Peyer's patch (tissue), 4 donors: ENCODE data around the gene MAT2A. TPM values are rescaled to one million over a fixed set of nuclear protein-coding genes. Genes with fewer than 3 reads are reported as not detected.
A peak's percentile ranks its signal among the peaks of the same experiment; 100 is the strongest.

Source experiments
- DNase-seq, 3 donors: peaks; one replicate each; pipeline ENCODE4 v3.0.0-alpha.2; 2017 to 2019
- H3K27ac ChIP-seq, 4 donors: fragments of 200-600 bp; sonication (generic); one replicate each; pipeline ENCODE4 v1.5.1; 2016 to 2019
- H3K27me3 ChIP-seq, 2 donors: fragments of 200-600 bp; sonication (generic); one replicate each; pipeline ENCODE4 v1.5.1; 2019
- H3K36me3 ChIP-seq, 3 donors: fragments of 200-600 bp; sonication (generic); one replicate each; pipeline ENCODE4 v1.5.1; 2016 to 2019
- H3K4me1 ChIP-seq, 4 donors: fragments of 200-600 bp; sonication (generic); one replicate each; pipeline ENCODE4 v1.5.1; 2016 to 2019
- H3K4me3 ChIP-seq, 4 donors: fragments of 200-600 bp; sonication (generic); 1 replicate in 3 of 4; 2 replicates in 1 of 4; pipeline ENCODE4 v1.5.1; 2016 to 2019; ENCODE audit warnings: mild to moderate bottlenecking in 1 of 4
- H3K9me3 ChIP-seq, 4 donors: fragments of 200-600 bp; sonication (generic); one replicate each; pipeline ENCODE4 v1.5.1; 2016 to 2019; ENCODE audit warnings: mild to moderate bottlenecking in 1 of 4
- POLR2A ChIP-seq, 2 donors: fragments of 450-650 bp; IDR thresholded peaks; one replicate each; pipeline ENCODE4 v1.5.1; 2017; ENCODE audit warnings: antibody characterized with exemption in 2 of 2, mild to moderate bottlenecking in 2 of 2, moderate library complexity in 2 of 2
- total RNA-seq, 4 donors: library from RNA; depleted of rRNA; stranded (reverse); fragments of >200 nt; gene quantifications; one replicate each; pipeline ENCODE4 v1.1.0, GENCODE V29; 2016
- TF ChIP-seq, protein P1 (sequence below), 6 experiments: fragments of 450-650 bp in 4 of 6; fragments of 200-600 bp in 2 of 6; sonication (generic) in 1 of 6; IDR thresholded peaks; one replicate each; pipeline ENCODE4 v1.5.1; 2017 to 2019; ENCODE audit warnings: antibody characterized with exemption in 6 of 6, mild to moderate bottlenecking in 3 of 6, moderate library complexity in 1 of 6

Gene MAT2A
- total RNA-seq, 4 donors from 2014 or later = 113 to 189 (median 140) TPM

DNA sequence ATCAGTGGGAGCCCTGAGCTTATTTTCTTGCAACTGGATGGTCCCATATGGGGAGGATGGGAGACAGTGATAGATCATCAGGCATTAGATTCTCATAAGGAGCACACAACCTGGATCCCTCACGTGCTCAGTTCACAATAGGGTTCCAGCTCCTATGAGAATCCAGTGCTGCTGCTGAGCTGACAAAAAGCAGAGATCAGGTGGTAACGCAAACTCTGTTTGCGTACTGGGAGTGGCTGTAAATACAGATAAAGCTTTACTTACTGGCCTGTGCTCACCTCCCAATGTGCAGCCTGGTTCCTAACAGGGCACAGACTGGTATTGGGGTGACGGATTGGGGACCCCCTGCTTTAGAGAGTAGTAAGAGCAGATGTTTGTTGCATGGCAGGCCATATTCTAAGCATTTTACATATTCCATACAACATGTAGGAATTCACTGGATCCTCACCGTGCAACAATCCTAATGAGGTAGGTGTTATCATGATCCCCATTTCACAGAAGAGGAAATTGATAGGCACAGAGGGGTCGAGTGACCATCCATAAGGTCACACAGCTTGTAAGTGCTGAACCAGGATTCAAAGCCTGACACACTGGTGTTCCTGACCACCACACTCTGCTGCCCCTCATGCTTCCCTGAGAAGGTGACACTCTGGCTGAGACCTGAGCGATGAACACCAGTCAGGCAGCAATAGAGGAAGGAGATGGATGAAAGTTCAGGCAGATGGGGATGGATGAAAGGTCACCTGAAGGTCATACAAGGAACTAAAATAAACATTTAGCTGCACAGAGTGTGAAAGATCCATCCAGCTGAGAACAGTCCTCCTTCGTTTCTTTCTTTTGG lies 15.7 kb upstream of the MAT2A start:
- Histone ChIP-seq H3K4me1 (peaks cover 0 to 22% (median 0%) of the 10 kb centered on the region in 4 donors), H3K27ac (peak overlapping the region in 3 of 4 donors; percentile 31 to 50 (median 35)), H3K9me3 (no peaks in the 10 kb centered on the region), H3K36me3 (no peaks in the 10 kb centered on the region), H3K4me3 (no peak overlapping the region), H3K27me3 (no peaks in the 10 kb centered on the region)
- TF ChIP-seq POLR2A (IDR thresholded peaks at IDR 0.05) = no peak
- TF ChIP-seq, protein P1, sequence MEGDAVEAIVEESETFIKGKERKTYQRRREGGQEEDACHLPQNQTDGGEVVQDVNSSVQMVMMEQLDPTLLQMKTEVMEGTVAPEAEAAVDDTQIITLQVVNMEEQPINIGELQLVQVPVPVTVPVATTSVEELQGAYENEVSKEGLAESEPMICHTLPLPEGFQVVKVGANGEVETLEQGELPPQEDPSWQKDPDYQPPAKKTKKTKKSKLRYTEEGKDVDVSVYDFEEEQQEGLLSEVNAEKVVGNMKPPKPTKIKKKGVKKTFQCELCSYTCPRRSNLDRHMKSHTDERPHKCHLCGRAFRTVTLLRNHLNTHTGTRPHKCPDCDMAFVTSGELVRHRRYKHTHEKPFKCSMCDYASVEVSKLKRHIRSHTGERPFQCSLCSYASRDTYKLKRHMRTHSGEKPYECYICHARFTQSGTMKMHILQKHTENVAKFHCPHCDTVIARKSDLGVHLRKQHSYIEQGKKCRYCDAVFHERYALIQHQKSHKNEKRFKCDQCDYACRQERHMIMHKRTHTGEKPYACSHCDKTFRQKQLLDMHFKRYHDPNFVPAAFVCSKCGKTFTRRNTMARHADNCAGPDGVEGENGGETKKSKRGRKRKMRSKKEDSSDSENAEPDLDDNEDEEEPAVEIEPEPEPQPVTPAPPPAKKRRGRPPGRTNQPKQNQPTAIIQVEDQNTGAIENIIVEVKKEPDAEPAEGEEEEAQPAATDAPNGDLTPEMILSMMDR (IDR thresholded peaks at IDR 0.05) = no peak
- no peak for DNase-seq

DNA sequence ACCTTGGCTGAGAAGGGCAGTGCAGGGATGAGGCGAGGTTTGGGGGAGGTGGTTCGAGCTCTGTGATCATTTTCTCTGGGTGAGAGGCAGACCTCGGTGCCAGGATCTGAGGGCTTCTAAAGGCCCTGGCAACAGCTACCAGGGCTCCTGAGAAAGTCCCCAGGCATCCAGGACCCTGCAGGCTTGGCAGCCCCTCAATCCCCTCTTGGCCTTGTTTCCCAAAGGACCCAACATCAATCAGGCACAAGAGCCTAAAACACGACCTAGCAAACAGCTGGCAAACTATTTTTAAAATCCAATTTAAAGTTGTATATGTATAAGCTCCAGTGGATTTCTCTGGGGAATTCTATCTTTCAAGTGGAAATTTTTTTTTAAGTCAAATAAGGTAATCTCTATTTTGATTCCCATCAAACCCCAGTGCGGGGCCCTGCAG lies 15.0 kb upstream of the MAT2A start:
- H3K4me3 ChIP-seq = no peak overlapping the region
- TF ChIP-seq, protein P1 (IDR thresholded peaks at IDR 0.05) = no peak
- no peak for TF ChIP-seq POLR2A (IDR thresholded peaks at IDR 0.05)
- H3K9me3 ChIP-seq = no peaks in the 10 kb centered on the region
- no peaks in the 10 kb centered on the region for H3K27me3 ChIP-seq
- DNase-seq = no peak
- peak overlapping the region in 3 of 4 donors; percentile 31 to 50 (median 35) for H3K27ac ChIP-seq
- no peaks in the 10 kb centered on the region for H3K36me3 ChIP-seq
- H3K4me1 ChIP-seq = peaks cover 0 to 22% (median 0%) of the 10 kb centered on the region in 4 donors

DNA sequence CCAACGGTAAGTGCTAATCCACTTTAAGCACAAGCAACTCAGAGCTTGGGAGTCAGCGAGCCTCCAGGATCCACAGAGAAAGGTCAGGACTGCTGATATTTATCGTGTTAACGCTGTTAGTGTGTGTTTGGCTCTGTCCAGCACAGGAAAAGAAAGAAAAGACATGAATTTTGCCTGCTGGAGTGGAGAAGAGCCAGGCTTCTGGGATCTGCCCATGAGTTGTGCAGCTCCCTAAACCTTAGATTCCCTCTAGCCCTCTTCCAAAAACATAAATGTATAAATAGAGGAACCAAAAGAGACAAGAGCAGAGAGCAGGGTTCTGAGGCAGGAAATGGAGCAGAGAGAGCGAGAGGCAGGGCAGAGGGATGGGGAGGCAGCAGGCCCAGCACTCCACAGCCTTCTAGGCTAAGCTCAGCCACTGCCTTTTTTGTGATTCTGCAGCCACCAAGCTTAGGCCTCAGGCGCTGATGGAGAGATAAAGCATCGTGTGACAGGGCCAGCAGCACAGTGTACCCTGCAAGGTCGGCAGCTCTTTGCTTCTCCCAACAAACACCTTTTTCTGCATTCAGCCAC lies 14.5 kb upstream of the MAT2A start:
- DNase-seq = no peak
- Histone ChIP-seq H3K9me3 (no peaks in the 10 kb centered on the region), H3K27me3 (no peaks in the 10 kb centered on the region), H3K4me1 (peaks cover 0 to 22% (median 0%) of the 10 kb centered on the region in 4 donors), H3K36me3 (no peaks in the 10 kb centered on the region), H3K4me3 (no peak overlapping the region), H3K27ac (peak overlapping the region in 3 of 4 donors; percentile 25 to 50 (median 35))
- no peak for TF ChIP-seq POLR2A (IDR thresholded peaks at IDR 0.05)
- TF ChIP-seq, protein P1 (IDR thresholded peaks at IDR 0.05) = no peak

DNA sequence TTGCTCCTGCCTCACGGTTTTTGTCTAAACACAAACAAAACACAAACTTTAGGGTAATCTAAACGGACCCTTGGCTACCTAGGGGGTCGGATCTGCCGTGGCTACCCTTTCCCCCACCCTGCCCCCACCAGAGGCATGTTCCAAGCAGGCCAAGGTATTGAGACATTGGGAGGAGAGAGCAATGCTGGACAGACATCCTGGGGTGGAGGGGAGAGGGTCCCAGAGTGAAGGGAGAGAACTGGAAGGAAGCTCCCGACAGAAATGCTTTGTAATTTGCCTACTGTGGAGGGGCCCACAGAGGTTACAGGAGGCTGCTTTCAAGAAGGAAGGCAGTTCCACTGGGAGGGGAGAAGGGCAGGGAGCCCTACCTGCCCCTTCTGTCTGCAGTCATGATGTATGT lies 13.9 kb upstream of the MAT2A start:
- no peak for DNase-seq
- Histone ChIP-seq H3K27ac (peak overlapping the region in 2 of 4 donors; percentile 35 to 50), H3K27me3 (no peaks in the 10 kb centered on the region), H3K36me3 (no peaks in the 10 kb centered on the region), H3K4me1 (peaks cover 0 to 22% (median 0%) of the 10 kb centered on the region in 4 donors), H3K9me3 (no peaks in the 10 kb centered on the region), H3K4me3 (no peak overlapping the region)
- no peak for TF ChIP-seq POLR2A (IDR thresholded peaks at IDR 0.05)
- TF ChIP-seq, protein P1 (IDR thresholded peaks at IDR 0.05) = no peak

DNA sequence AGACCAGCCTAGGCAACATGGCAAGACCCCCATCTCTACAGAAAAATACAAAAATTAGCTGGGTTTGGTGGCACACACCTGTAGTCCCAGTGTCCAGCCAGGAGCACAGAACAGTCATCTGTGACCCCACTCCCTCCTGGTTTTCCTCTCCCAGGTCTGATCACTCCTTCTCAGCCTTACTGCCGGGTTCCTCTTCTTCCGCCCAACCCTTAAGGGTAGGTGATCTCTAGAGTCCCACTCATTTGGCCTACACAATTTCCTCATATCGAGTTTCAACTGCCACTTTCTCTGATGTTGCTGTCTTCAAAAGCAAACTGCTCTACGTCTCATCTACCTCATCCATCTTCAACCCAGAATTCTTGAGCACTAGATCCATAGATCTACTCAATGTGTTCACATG lies 13.4 kb upstream of the MAT2A start:
- Histone ChIP-seq H3K27me3 (no peaks in the 10 kb centered on the region), H3K4me3 (no peak overlapping the region), H3K9me3 (no peaks in the 10 kb centered on the region), H3K36me3 (no peaks in the 10 kb centered on the region), H3K27ac (peak overlapping the region in 2 of 4 donors; percentile 35 to 50), H3K4me1 (peaks cover 0 to 22% (median 0%) of the 10 kb centered on the region in 4 donors)
- DNase-seq = no peak
- no peak for TF ChIP-seq POLR2A (IDR thresholded peaks at IDR 0.05)

DNA sequence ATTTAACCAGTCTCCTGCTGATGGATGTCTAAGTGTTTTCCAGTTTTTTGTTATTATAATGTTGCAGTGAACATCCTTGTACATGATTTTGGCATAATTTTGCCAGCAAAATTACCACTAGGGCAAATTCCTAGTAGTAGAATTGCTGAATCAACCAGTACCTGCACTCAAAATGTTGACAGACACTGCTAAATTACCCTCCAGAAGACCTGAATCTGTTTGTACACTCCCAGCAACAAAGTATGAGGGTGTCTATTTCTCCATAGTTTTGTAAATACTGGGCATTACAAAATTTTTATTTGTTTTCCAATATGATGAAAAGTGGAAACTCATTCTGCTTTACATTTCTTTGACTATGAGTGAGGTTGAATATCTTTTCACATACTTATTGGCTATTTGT lies 11.2 kb upstream of the MAT2A start:
- Histone ChIP-seq H3K9me3 (no peaks in the 10 kb centered on the region), H3K4me3 (no peak overlapping the region), H3K36me3 (no peaks in the 10 kb centered on the region), H3K27me3 (no peaks in the 10 kb centered on the region), H3K4me1 (peaks cover 0 to 22% (median 0%) of the 10 kb centered on the region in 4 donors), H3K27ac (no peak overlapping the region)
- no peak for DNase-seq
- no peak for TF ChIP-seq POLR2A (IDR thresholded peaks at IDR 0.05)
- TF ChIP-seq, protein P1 (IDR thresholded peaks at IDR 0.05) = no peak
